Measurements from ENCODE around the gene ZBTB16.

ZBTB16 gene

GRCh38 chr11:114176321-114176720 is 116.8 kb downstream of the ZBTB16 start:
- no peaks in the 10 kb centered on the region for H3K79me2 ChIP-seq (ENCODE audit: insufficient read depth, low read depth)
- no peak overlapping the region for H3K4me2 ChIP-seq
- no peak overlapping the region for H3K4me3 ChIP-seq (IDR thresholded peaks at IDR 0.05; ENCODE audit: insufficient read depth, low read depth, low read length)
- H3K4me1 ChIP-seq (ENCODE audit: low read depth, poor library complexity, severe bottlenecking): peaks cover 37% of the 10 kb centered on the region
- H3K36me3 ChIP-seq (ENCODE audit: insufficient read depth): no peaks in the 10 kb centered on the region
- H4K20me1 ChIP-seq (ENCODE audit: insufficient read depth): no peaks in the 10 kb centered on the region
- H2AFZ ChIP-seq (ENCODE audit: low read depth): no peak overlapping the region
- H3K27me3 ChIP-seq (ENCODE audit: insufficient read depth, low read depth): no peaks in the 10 kb centered on the region
- TF ChIP-seq, protein P1, sequence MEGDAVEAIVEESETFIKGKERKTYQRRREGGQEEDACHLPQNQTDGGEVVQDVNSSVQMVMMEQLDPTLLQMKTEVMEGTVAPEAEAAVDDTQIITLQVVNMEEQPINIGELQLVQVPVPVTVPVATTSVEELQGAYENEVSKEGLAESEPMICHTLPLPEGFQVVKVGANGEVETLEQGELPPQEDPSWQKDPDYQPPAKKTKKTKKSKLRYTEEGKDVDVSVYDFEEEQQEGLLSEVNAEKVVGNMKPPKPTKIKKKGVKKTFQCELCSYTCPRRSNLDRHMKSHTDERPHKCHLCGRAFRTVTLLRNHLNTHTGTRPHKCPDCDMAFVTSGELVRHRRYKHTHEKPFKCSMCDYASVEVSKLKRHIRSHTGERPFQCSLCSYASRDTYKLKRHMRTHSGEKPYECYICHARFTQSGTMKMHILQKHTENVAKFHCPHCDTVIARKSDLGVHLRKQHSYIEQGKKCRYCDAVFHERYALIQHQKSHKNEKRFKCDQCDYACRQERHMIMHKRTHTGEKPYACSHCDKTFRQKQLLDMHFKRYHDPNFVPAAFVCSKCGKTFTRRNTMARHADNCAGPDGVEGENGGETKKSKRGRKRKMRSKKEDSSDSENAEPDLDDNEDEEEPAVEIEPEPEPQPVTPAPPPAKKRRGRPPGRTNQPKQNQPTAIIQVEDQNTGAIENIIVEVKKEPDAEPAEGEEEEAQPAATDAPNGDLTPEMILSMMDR (conservative IDR thresholded peaks at IDR 0.05; ENCODE audit: low read depth, low read length): no peak
- no peak overlapping the region for H3K9ac ChIP-seq
- no peak overlapping the region for H3K27ac ChIP-seq

DNA sequence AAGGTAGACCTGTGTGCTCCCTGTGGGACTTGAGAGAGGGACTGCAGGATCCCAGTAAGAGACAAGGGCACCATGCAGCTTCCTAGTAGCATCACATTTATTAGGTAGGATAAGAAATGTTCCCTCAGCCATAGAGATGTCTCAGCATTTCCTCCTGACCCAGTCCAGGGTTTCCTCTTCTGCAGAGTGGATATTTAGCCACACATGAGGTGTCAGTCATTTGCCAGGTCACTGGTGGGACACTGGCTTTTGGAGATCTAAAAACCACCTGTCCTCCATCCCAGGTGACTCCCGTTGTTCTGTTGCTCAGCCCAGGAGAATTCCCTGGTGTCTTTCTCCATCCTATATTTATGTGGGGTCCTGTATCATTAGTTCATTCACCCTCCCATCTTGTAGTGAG is 119.1 kb downstream of the ZBTB16 start:
- no peak overlapping the region for H3K4me2 ChIP-seq
- H2AFZ ChIP-seq (ENCODE audit: low read depth): no peak overlapping the region
- TF ChIP-seq, protein P1 (conservative IDR thresholded peaks at IDR 0.05; ENCODE audit: low read depth, low read length): no peak
- H3K4me1 ChIP-seq (ENCODE audit: low read depth, poor library complexity, severe bottlenecking): peaks cover 15% of the 10 kb centered on the region
- H3K9ac ChIP-seq: no peak overlapping the region
- no peaks in the 10 kb centered on the region for H4K20me1 ChIP-seq (ENCODE audit: insufficient read depth)
- H3K4me3 ChIP-seq (IDR thresholded peaks at IDR 0.05; ENCODE audit: insufficient read depth, low read depth, low read length): no peak overlapping the region
- no peaks in the 10 kb centered on the region for H3K27me3 ChIP-seq (ENCODE audit: insufficient read depth, low read depth)
- no peaks in the 10 kb centered on the region for H3K79me2 ChIP-seq (ENCODE audit: insufficient read depth, low read depth)
- H3K36me3 ChIP-seq (ENCODE audit: insufficient read depth): no peaks in the 10 kb centered on the region
- no peak overlapping the region for H3K27ac ChIP-seq

DNA sequence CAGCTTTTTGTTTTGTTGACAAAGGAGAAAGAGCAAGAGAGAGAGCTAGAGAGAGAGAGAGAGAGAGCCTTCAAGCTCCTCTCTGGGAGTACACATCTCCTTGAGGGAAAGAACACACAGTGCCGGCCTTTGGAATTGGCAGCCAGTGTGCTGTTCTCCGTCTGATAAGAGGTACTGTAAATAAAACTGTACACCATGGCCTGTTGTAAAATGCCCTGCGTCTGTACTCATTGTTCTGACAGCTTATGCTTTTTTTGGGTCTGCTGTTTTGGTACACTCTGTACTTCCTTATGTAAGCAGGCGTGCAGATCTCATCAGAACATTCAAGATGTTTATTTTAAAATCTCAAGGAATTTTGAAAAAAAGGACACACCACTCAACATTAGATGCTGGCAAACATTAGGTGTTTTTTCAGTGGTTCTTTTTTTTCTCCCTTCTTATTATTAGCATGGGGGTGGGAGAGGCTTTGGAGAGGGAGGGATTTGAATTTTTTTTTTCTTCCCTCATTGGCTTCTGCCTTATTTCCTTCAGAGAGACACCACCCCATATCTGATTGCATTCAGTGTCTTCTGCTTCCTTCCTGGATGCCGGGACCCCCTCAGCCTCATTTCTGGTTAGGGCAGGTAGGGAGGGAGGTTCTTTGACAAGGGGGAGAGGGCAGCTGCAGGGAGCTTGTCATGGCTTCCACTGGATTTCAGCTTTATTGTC is 119.9 kb downstream of the ZBTB16 start:
- H3K4me2 ChIP-seq: no peak overlapping the region

GRCh38 chr11:114180301-114181055 is 121.0 kb downstream of the ZBTB16 start:
- H3K27ac ChIP-seq: no peak overlapping the region
- no peak overlapping the region for H2AFZ ChIP-seq (ENCODE audit: low read depth)
- H3K79me2 ChIP-seq (ENCODE audit: insufficient read depth, low read depth): no peaks in the 10 kb centered on the region
- no peak overlapping the region for H3K9ac ChIP-seq
- TF ChIP-seq, protein P1 (conservative IDR thresholded peaks at IDR 0.05; ENCODE audit: low read depth, low read length): no peak
- no peaks in the 10 kb centered on the region for H4K20me1 ChIP-seq (ENCODE audit: insufficient read depth)
- H3K27me3 ChIP-seq (ENCODE audit: insufficient read depth, low read depth): no peaks in the 10 kb centered on the region
- no peaks in the 10 kb centered on the region for H3K4me1 ChIP-seq (ENCODE audit: low read depth, poor library complexity, severe bottlenecking)
- H3K36me3 ChIP-seq (ENCODE audit: insufficient read depth): no peaks in the 10 kb centered on the region
- H3K4me3 ChIP-seq (IDR thresholded peaks at IDR 0.05; ENCODE audit: insufficient read depth, low read depth, low read length): no peak overlapping the region
- no peak overlapping the region for H3K4me2 ChIP-seq

More for the DNA sequence above, 119.9 kb downstream of the ZBTB16 start:
- no peaks in the 10 kb centered on the region for H3K36me3 ChIP-seq (ENCODE audit: insufficient read depth)
- TF ChIP-seq, protein P1 (conservative IDR thresholded peaks at IDR 0.05; ENCODE audit: low read depth, low read length): no peak
- no peaks in the 10 kb centered on the region for H3K79me2 ChIP-seq (ENCODE audit: insufficient read depth, low read depth)
- no peak overlapping the region for H2AFZ ChIP-seq (ENCODE audit: low read depth)
- no peaks in the 10 kb centered on the region for H4K20me1 ChIP-seq (ENCODE audit: insufficient read depth)
- H3K27ac ChIP-seq: no peak overlapping the region
- no peak overlapping the region for H3K4me3 ChIP-seq (IDR thresholded peaks at IDR 0.05; ENCODE audit: insufficient read depth, low read depth, low read length)
- peaks cover 7% of the 10 kb centered on the region for H3K4me1 ChIP-seq (ENCODE audit: low read depth, poor library complexity, severe bottlenecking)
- H3K27me3 ChIP-seq (ENCODE audit: insufficient read depth, low read depth): no peaks in the 10 kb centered on the region
- H3K9ac ChIP-seq: no peak overlapping the region
